Esophagus muscularis mucosa (tissue), 4 donors: ENCODE results near the gene RGN. TPM values are rescaled to one million over a fixed set of nuclear protein-coding genes. Genes with fewer than 3 reads are reported as not detected.

ENCODE experiments used
- DNase-seq: peaks from one replicate; pipeline ENCODE4 v3.0.0-alpha.2; 2017; ENCODE audit errors: extremely low spot score
- H3K27ac ChIP-seq, 4 donors: fragments of 200-600 bp; sonication (generic); replicated peaks in 1 of 4; 1 replicate in 3 of 4; 2 replicates in 1 of 4; pipeline ENCODE4 v1.5.1; 2016 to 2019; ENCODE audit warnings: mild to moderate bottlenecking in 1 of 4
- H3K27me3 ChIP-seq, 4 donors: fragments of 200-600 bp; sonication (generic); one replicate each; pipeline versions ENCODE4 v1.5.1 to v1.6.0; 2016 to 2019
- H3K36me3 ChIP-seq, 4 donors: fragments of 200-600 bp; sonication (generic); one replicate each; pipeline ENCODE4 v1.5.1; 2016 to 2019
- H3K4me1 ChIP-seq, 4 donors: fragments of 200-600 bp; sonication (generic); one replicate each; pipeline ENCODE4 v1.5.1; 2016 to 2019
- H3K4me3 ChIP-seq, 4 donors: fragments of 200-600 bp; sonication (generic); 1 replicate in 2 of 4; 2 replicates in 2 of 4; pipeline ENCODE4 v1.5.1; 2016 to 2019; ENCODE audit warnings: mild to moderate bottlenecking in 4 of 4, moderate library complexity in 1 of 4
- H3K9me3 ChIP-seq, 4 donors: fragments of 200-600 bp; sonication (generic); 1 replicate in 3 of 4; 2 replicates in 1 of 4; pipeline ENCODE4 v1.5.1; 2016 to 2019
- CTCF ChIP-seq, 3 experiments: fragments of 200-600 bp in 2 of 3; fragments of 450-650 bp in 1 of 3; sonication (generic) in 2 of 3; IDR thresholded peaks; one replicate each; pipeline ENCODE4 v1.5.1; 2017 to 2019; ENCODE audit warnings: antibody characterized with exemption in 3 of 3, mild to moderate bottlenecking in 2 of 3, moderate library complexity in 1 of 3
- EP300 ChIP-seq: sonication (generic); formaldehyde crosslinking; IDR thresholded peaks from one replicate; pipeline ENCODE4 v1.6.1; 2017; ENCODE audit warnings: antibody characterized with exemption
- POLR2A ChIP-seq: fragments of 450-650 bp; IDR thresholded peaks from one replicate; pipeline ENCODE4 v1.6.1; 2017; ENCODE audit warnings: antibody characterized with exemption, moderate library complexity, mild to moderate bottlenecking, low read depth
- POLR2AphosphoS5 ChIP-seq, 2 donors: sonication (generic); formaldehyde crosslinking; IDR thresholded peaks; one replicate each; pipeline ENCODE4 v1.6.1; 2017; ENCODE audit warnings: antibody characterized with exemption in 2 of 2
- WGBS: methylation state at CpG from one replicate; pipeline ENCODE4 v1.1.5; 2018; 5-methylcytosine and 5-hydroxymethylcytosine counted together
- intact Hi-C: fragments of 100-400 bp; cut with DNase I; formaldehyde crosslinking; loops from one replicate; pipeline ENCODE4 v1.15.1; 2023
- total RNA-seq, 4 donors: library from RNA; depleted of rRNA; stranded (reverse); fragments of >200 nt; gene quantifications; one replicate each; pipeline versions ENCODE4 v1.1.0 to v1.2.1, GENCODE V29; 2016

RGN gene
- total RNA-seq = 10 to 100 TPM in 1 of 4 donors, 1 to 10 TPM in 3; 6.1 to 10.8 (median 7.6) TPM

- Histone ChIP-seq H3K36me3 (peaks cover 0 to 4% (median 0%) of the 10 kb centered on the region in 4 donors), H3K27ac (peak within 1 kb of the TSS; percentile 31 to 64 (median 57)), H3K27me3 (no peaks in the 10 kb centered on the region), H3K4me3 (peak within 1 kb of the TSS; percentile 46 to 57 (median 52)), H3K9me3 (no peaks in the 10 kb centered on the region), H3K4me1 (peaks cover 0 to 10% (median 0%) of the 10 kb centered on the region in 4 donors)
- 53% methylated on average over 32 of the region's 59 CpGs for WGBS
- intact Hi-C loops = no loop called here
- DNase-seq = no peak
- no peak for TF ChIP-seq CTCF (IDR thresholded peaks at IDR 0.05)
- TF ChIP-seq EP300 = no peak
- TF ChIP-seq POLR2AphosphoS5 (IDR thresholded peaks at IDR 0.05) = no peak
- TF ChIP-seq POLR2A = no peak
Measured at GRCh38 chrX:47078129-47079043, at the start of gene RGN. TSS of gene RGN (plus strand) at chrX:47078443. CDS start at chrX:47081145, 2,702 bp downstream.

GRCh38 chrX:47030339-47030738 lies 47.9 kb upstream of the RGN start:
- Histone ChIP-seq H3K4me1 (no peaks in the 10 kb centered on the region), H3K9me3 (no peaks in the 10 kb centered on the region), H3K36me3 (peaks cover 0 to 5% (median 2%) of the 10 kb centered on the region in 4 donors), H3K27me3 (no peaks in the 10 kb centered on the region), H3K4me3 (no peak overlapping the region), H3K27ac (no peak overlapping the region)
- DNase-seq = no peak
- TF ChIP-seq CTCF (IDR thresholded peaks at IDR 0.05) (peak; percentile 53 to 57 (median 54)), POLR2A (no peak)
- intact Hi-C loops = loop anchor here (2.0 kb wide), 1 partner anchor 128 kb away; no protein-coding TSS in a partner anchor

- H3K4me3 ChIP-seq = no peak overlapping the region
- H3K9me3 ChIP-seq = no peaks in the 10 kb centered on the region
- H3K27ac ChIP-seq = no peak overlapping the region
- 60% methylated on average over 5 of the region's 5 CpGs for WGBS
- no peaks in the 10 kb centered on the region for H3K27me3 ChIP-seq
- H3K4me1 ChIP-seq = no peaks in the 10 kb centered on the region
- no peak for DNase-seq
- no peak for TF ChIP-seq EP300
- TF ChIP-seq CTCF (IDR thresholded peaks at IDR 0.05) = no peak
- no peak for TF ChIP-seq POLR2AphosphoS5 (IDR thresholded peaks at IDR 0.05)
- no peak for TF ChIP-seq POLR2A
- no peaks in the 10 kb centered on the region for H3K36me3 ChIP-seq
- intact Hi-C loops = no loop called here
Measured at GRCh38 chrX:47047989-47048388, 30.3 kb upstream of the RGN start.

GRCh38 chrX:47059142-47059874 lies 18.9 kb upstream of the RGN start:
- 81% methylated on average over 1 of the region's 1 CpG for WGBS
- TF ChIP-seq POLR2AphosphoS5 (IDR thresholded peaks at IDR 0.05) = no peak
- TF ChIP-seq CTCF (IDR thresholded peaks at IDR 0.05) = no peak
- no peak for TF ChIP-seq POLR2A
- no peak for TF ChIP-seq EP300
- peaks cover 0 to 23% (median 6%) of the 10 kb centered on the region in 4 donors for H3K36me3 ChIP-seq
- H3K4me3 ChIP-seq = no peak overlapping the region
- H3K27me3 ChIP-seq = no peaks in the 10 kb centered on the region
- H3K4me1 ChIP-seq = no peaks in the 10 kb centered on the region
- H3K9me3 ChIP-seq = no peaks in the 10 kb centered on the region
- no peak for DNase-seq
- intact Hi-C loops = no loop called here
- H3K27ac ChIP-seq = no peak overlapping the region
